ENCODE data around the gene MXD1.

The MXD1 gene

DNA sequence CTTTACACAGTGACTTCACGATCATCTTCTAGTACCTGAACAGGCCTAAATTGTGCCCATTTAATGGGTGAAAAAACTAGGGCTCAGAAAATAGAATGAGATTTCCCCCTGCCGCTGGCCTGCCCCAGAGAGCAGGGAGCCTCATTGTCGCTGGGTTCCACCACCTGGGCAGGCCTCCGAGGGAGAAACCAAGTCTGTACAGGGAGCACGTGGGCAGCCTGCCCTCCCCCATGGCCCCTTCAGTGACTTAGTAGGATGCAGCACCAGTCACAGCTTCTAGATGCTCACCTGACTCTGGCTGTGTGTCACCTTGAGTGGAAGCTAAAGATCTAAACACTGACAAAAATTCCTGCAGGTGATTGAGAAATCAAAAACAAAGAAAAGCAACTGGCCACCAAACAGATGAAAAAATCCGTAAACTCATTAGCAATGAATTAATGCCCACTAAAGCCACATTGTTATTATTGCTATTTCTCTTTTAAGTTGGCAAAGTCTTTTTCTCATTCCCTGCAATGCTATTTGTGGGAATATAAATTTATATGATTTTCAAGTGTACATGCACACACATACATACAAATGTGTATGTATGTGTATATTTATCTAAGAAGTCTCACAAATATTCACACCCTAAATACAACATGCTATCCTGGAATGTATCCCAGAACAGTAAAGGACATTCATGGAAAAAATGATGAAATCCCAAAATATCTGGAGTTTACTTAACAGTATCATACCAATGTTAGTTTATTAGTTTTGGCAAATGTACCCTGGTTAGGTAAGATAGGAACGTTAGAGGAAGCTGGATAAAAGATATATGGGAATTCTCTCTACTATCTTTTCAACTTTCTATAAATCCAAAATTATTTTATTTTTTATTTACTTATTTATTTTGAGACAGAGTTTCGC is 65.2 kb downstream of the MXD1 start:
- FAIRE-seq, result no peak

DNA sequence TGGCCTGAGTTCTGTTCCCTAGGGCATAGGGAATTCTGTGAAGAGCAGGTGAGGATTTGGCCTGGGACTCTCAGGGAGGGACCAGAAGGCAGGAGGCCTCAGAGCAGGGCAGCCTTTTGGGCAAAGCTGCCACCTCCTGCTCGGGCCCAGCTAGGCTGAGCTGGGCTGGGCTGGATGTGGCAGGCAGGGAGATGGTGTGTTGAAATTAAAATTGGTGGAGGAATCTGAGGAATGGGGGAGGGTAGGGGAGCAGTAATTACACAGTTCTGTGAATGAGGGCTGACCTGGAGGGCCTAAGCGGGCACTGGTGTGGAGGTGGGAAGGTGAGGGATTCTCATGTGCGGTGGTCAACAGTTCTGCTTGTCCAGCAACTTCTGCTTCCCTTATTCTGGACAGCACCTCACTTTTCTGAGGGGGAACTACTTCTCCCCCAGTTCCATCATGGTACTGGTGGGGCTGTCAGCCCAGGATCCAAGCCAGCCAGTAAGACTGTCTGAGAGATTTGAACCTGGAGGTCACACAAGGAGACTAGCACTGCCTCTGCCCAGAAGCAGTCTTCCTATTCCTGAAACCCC is 68.6 kb downstream of the MXD1 start:
- no peak for FAIRE-seq

DNA sequence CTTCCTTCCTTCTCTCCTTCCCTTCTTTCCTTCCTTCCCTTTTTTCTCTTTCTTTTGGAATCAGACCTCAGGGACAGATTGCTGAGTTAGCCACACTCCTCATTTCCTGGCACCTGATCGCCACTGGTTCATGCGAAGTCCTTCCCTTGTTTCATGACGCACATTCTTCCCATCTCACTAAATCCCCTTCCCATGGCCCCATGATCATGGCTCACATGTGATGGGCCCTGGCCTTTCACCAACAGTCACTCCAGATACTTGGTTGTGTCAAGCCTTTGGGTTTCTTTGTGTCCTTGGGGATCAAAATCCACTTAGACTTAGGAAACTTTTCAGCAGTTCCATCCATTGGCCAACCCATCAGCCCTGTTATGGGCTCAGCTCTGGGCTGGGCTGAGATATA is 70.3 kb downstream of the MXD1 start:
- no peak for FAIRE-seq

DNA sequence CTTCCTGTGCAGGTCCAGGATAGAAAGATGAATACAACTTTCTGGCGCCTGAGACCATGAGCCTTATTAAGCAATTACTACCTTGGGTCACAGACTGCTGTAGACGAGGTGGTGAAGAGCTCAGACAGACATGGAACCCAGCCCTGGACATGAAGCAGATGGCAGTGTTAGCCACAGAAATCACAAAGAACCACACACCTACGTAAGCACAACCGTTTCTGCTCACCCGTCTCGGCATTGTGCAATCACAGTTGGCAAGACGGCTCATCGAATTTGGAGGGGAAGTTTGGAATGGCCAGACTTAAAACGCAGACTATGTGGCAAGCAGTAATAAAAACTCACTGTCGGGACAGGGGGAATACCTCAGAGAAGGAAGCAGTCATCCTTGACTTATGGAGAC is 70.8 kb downstream of the MXD1 start:
- FAIRE-seq, result no peak

DNA sequence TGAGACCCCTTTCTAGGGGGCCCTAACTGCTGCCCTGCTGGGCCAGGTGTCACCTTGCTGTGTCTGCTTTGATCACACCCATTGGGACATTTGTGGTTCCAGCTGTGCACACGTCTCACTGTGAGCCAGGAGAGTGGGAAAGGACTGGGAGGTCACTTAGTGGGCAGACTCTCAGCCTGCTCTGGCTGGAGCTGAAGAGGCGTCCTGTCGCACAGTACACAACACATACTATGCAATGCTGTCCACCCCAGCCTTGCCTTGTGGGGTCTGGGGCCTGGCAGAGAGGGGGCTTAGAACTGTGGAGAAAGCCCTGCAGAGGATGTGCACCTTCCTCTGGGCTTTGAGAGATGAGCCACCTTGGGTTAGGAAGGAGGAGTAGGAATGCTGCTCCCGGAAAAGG is 71.8 kb downstream of the MXD1 start:
- no peak for FAIRE-seq

DNA sequence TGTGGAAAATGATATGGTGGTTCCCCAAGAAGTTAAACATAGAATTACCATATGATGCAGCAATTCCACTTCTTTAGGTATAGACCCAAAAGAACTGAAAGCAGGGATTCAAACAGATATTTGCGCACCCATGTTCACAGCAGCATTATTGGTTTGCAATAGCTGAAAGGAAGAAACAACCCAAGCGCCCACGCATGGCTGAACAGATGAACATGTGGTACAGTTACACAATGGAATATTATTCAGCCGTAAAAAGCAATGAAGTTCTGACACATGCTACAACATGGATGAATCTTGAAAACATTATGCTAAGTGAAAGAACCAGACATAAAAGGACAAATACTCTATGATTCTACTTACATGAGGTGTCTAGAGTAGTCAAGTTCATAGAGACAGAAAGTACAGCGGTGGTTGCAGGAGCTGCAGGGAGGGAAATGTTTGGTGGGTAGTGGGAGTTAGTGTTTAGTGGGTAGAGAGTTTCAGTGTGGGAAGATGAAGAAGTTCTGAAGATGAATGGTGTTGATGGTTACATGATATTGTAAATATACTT is 73.3 kb downstream of the MXD1 start:
- no peak for FAIRE-seq

DNA sequence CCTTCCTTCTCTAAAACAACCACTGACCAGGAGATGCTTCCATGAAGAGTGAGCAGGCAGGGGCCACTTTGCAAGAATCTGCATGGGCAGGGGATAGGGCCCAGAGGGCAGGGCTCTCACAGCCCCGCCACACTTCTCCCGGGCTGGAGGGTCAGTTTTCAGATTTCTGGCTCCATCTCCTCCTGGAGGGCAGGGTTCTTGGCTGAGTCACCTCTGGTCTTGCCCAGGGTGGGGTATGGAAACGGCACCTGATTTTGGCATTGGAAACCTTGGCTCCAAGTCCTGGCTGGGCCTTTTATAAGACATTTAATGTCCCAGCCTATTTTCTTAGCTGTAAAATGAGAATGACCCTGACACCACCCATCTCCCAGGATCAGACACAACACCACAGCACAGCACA is 74.1 kb downstream of the MXD1 start:
- no peak for FAIRE-seq

DNA sequence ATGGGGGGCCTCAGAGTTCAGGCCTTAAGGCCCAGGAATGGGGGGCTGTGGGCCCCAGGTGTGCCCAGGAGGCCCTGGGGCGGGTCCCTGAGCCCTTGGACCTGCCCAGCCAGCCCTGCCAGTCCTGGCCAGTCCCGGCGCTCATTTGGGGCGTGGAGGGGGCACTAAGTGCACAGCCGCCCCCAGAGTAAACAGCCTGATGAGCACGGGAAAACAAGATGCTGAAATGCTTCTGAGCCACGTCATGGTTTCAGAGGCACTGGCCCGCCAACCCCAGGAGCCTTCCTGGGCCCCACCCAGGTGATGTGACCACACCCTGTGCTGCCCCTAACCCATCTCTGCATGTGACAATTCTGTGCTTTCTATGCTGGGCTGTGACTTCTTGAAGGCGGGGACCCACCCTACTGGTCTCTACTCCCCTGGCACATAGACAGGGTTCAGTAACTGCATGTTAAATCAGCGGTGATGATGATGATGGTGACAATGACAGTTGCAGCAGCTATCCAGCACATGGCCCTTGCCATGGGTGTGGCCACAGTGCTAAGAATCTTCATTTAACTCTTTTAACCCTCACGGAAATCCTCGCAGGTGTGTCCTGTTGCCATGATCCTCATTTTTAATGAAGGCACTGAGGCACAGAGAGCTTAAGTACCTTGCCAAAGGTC is 74.7 kb downstream of the MXD1 start:
- FAIRE-seq, result no peak

Measured in colon (tissue), 2 donors.